DOHH2 (cell line): ENCODE measurements around the gene LBR.

Experiments
- EZH2phosphoT487 ChIP-seq: fragments of 200-600 bp; sonication (generic); IDR thresholded peaks from 2 replicates; pipeline ENCODE4 v1.6.1; 2017; ENCODE audit warnings: borderline replicate concordance, mild to moderate bottlenecking, antibody characterized with exemption, low read length, moderate library complexity, mixed read lengths
- TF ChIP-seq, protein P1 (sequence below): fragments of 200-600 bp; sonication (generic); IDR thresholded peaks from one replicate; pipeline ENCODE4 v1.5.1; 2014; ENCODE audit warnings: antibody characterized with exemption, mild to moderate bottlenecking, low read depth, low read length; ENCODE audit not compliant: poor library complexity, severe bottlenecking

DNA sequence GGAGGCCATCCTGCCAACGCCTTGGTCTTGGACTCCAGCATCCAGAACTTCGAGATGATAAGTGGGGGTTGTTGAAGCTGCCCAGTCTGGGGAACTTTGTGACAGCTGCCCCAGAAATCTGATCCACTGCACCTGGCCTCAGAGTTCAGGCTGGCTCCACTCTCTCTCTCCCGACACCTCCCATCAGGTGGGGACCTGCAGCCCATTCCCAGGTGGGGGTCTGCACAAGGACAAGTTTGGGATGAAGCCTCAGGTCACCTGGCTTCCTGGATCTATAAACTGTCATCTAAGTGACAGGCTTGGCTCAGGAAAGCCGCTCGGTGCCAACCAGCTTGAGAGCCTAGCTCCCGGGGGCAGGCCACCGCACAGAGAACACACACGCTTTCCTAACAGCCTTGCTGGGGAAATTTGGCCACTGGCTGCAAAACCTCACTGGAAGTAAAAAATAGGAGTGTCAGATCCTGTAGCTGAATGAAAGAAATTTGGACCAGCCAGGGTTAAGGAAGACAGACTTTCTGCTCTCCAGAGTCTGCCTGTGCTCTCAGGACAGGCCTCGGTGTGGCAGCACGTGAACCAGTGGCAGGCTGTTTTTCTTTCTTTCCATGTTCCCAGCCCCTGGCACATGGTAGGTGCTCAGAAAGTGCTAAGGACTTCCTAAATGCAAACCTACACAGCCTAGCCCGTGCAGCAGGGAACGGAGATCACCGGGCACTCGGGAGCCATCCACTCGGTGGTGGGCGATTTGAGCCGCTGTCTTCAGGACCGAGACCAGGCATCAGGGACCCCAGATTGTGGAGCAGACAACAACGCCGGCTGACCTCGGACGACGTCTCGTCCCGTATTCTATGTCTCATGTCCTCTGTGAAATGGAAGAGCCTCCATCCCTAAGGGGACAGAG lies 42.6 kb upstream of the LBR start:
- TF ChIP-seq, protein P1, sequence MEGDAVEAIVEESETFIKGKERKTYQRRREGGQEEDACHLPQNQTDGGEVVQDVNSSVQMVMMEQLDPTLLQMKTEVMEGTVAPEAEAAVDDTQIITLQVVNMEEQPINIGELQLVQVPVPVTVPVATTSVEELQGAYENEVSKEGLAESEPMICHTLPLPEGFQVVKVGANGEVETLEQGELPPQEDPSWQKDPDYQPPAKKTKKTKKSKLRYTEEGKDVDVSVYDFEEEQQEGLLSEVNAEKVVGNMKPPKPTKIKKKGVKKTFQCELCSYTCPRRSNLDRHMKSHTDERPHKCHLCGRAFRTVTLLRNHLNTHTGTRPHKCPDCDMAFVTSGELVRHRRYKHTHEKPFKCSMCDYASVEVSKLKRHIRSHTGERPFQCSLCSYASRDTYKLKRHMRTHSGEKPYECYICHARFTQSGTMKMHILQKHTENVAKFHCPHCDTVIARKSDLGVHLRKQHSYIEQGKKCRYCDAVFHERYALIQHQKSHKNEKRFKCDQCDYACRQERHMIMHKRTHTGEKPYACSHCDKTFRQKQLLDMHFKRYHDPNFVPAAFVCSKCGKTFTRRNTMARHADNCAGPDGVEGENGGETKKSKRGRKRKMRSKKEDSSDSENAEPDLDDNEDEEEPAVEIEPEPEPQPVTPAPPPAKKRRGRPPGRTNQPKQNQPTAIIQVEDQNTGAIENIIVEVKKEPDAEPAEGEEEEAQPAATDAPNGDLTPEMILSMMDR = no peak
- TF ChIP-seq EZH2phosphoT487 = no peak
